CD4-positive, alpha-beta T cell treated with Interleukin-6 for 4 hours (primary cell): ENCODE measurements around the gene CACNB2.
"Not testable (repeated sequence)": the region's sequence is repeated elsewhere in the genome, so short reads cannot be mapped to it uniquely, and the experiment has no call there.

Experiments
- DNase-seq: peaks from one replicate; pipeline ENCODE4 v3.0.0-alpha.2; 2020; ENCODE audit warnings: mixed read lengths

Gene CACNB2

DNA sequence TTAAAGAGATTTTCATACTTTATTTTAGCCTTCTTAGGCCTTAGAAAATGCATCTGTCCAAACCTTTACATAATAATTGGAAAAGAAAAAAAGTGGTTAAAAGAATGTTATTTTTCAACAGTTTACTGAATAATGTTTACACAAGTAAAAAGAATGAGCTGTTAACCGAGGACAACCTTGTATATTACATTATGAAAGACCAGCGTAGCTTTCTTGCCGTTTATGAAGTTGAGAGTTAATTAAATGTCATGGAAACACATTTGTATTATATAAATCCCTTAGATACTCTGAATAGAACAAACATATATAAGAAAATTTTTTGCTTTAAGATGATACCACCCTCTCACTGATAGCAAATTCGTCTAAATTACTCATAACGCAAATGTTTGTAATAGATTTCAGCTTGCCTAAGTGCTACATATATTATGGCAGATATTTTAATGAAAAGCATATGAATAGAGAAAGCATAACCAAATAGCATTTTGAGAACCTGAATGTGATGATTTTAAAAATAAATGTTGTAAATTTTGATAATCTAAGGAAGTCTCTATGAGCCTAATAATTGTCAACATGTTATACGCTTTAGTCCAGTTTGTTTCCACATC is 9.1 kb downstream of the CACNB2 start:
- DNase-seq, result no peak

DNA sequence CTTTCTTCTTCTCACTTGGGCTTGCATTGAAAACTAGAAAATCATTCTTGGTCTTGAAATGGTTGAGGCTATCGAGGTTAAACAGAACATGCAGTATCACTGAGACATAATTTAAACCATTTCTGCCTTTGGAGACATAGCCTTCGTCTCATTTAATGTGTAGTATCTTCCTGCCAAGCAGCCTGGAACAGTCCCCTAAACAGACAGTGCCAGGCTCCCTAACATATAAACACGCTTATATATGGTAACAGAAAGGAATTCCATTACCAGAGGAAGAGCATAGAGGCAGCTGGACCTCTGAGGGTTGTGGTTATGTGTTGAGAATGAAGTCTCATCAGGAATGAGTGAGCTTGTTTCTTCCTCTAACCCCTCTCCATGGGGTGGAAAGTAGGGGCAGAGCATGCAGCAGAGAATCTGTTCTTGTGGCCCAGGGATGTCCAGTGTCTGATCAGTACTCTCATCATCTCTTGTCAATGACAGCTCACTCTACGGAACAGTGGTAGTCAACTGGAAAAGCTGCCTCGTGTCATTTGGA is 11.2 kb downstream of the CACNB2 start:
- DNase-seq, result no peak

DNA sequence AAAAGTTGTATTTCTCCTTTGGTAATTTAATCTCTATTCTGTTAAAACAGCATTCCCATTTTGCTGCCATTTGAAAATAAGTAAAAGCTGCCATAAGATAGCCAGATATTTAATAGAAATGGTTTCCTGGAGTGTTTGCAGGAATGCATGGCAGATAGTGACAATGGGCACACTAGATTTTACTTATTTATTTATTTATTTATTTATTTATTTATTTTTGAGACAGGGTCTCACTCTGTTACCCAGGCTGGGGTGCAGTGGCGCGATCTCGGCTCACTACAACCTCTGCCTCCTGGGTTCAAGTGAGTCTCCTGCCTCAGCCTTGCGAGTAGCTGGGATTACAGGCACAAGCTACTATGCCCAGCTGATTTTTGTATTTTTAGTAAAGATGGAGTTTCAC is 13.2 kb downstream of the CACNB2 start:
- DNase-seq, result not testable (repeated sequence)

DNA sequence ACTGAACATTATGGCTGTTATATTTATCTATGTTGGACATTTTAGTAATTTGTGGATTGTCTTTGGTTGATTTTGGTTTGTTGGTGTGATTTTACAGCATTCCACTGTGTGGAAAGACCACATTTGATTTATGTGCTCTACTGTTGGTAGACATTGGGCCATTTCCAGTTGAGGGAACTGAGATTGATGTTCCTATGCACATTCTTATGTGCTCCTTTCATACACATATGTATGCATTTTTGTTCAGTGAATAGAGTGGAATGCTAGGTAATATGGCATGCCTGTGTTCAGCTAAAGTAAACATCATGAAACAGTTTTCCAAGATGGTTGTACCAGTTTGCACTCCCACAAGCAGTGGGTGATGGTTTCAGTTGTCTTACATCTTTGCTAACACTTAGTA is 15.1 kb downstream of the CACNB2 start:
- no peak for DNase-seq

DNA sequence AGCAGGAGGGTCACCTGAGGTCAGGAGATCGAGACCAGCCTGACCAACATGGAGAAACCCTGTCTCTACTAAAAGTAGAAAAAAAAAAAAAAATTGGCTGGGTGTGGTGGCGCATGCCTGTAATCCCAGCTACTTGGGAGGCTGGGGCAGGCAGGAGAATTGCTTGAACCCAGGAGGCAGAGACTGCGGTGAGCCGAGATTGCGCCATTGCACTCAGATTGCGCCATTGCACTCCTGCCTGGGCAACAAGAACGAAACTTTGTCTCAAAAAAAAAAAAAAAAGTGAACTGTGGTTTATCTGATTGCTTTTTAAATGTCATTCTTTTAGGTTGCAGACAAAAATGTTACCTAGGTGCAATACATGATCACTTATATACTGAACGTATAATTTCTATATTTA is 16.6 kb downstream of the CACNB2 start:
- not testable (repeated sequence) for DNase-seq

DNA sequence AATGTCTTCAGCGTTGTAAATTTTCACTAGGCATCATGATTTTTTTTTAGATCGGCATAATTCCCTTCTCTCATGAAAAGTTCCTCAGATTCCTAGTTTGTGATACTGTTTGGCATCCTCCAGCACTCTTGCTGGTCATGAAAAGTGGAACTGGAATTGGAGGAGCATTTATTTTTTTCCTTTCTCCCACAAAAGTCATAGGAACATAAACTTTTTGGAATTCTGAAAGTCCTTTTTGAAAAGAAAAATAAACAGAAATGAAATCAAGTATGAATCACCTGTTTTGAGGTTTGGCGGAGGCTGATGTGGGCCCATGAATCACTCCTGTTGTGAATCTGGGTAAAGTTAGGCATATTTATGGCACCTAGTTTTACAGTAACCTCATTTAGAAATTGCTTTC is 17.7 kb downstream of the CACNB2 start:
- DNase-seq, result no peak

DNA sequence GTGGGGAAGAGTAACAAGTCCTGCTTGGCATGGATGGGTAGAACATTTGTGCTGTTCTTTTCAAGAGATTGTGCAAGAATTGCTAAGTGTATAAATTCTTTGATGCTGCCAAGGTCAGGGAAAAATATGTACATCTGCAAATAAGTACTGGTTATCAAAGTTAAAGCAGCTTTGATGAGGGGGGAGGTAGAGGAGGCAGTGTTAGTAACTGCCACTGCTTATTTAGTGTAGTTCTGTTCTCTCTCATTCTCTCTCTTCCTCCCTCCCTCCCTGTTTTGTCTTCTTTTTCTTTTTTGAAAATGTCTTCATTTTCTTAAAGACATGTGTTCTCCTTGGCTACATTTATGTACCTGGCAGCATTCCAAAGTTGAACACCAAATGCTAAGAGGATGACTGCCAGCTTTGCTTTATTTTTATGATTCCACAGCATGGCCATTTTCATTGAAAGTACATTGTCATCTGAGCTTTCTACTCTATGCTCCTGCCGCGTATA is 18.6 kb downstream of the CACNB2 start:
- DNase-seq, result no peak

DNA sequence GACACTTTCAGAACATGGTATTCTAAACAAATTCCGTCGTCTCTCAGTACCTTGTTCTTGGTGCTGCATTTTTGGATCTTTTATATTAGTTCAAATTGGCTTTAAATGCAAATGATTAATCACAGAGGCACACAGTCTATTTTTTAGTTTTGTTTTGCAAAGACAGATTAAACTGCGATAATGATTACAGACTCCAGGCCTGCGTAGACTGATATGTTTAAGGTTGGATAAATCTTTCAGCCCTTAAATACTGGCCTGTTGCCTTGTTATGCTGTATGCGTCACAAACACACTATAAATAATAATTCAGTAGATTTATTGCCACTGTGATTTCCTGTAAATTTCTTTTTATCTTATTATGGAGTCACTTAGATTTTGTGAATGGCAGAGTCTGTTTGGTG is 19.3 kb downstream of the CACNB2 start:
- DNase-seq, result no peak

DNA sequence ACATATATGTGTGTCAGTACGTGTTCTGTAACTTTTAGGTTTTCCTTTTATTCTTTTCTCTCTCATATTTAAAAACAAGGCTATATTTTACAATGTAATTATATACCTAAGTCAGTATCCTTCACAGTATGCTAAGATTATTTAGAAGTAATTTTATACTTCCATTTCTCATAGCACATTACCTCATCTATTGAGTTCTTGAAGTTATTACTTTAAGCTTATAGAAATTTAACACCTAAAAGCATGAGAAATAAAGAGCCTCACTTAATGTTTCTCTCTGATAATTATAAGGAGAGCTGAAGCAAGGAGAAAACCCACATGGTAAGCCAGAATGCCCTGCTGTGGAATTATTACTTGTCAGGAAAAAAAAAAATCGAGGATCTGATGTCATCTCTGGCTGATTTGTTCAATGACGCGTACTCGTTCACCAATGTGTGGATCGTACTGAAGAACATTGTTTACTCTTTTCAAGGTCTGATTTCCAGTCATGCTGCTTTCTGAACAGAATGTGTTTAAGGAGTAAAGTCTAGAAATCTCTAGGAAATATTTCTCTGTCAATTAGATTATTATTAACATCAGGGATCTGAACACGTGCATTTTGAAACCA is 21.9 kb downstream of the CACNB2 start:
- DNase-seq, result no peak

DNA sequence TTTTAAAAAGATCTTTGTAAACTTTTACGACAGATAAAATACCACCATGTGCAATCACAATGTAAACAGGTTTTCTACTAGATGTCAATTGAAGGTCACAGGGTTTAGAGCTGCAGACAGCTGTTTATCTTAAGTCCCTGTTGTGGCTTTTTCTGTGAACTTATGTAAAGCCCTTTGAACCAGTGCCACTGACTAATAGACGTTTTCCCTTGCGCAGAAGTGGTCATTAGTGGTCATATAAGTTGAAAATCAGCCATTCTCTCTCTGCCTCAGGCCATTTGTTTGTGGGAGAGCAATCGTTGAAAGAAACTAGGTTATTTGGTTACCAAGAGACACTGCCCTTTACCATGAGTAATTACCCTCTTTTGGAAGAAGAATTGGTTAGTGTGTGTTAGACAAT is 23.9 kb downstream of the CACNB2 start:
- no peak for DNase-seq

DNA sequence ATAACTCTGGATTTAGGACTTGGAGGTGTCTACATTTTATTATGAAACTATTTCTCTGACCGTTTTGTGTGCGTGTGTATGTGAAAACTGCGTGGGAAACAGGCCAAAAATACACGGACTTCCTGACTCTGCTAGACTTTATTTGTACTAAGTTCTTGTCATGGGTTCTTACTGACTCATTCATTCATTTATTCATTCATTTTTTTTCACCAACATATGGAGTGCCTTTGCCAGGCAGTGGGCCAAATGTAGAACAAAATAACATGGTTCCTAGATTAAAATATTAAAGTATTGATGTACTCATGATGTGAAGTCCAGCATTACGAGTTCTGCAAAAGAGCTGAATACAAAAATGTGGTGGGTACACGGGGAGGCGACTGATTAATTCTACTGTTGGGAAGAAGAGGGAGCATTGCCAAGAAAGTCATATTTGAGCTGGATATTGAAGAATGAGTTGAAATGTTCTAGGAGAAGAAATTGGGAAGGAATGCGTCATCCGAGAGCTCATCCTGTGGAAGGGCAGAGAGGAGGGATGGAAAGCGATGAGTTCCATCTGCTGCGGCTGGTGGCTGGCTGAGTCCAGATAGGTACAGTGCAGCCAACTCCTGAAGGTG is 24.6 kb downstream of the CACNB2 start:
- DNase-seq, result no peak

DNA sequence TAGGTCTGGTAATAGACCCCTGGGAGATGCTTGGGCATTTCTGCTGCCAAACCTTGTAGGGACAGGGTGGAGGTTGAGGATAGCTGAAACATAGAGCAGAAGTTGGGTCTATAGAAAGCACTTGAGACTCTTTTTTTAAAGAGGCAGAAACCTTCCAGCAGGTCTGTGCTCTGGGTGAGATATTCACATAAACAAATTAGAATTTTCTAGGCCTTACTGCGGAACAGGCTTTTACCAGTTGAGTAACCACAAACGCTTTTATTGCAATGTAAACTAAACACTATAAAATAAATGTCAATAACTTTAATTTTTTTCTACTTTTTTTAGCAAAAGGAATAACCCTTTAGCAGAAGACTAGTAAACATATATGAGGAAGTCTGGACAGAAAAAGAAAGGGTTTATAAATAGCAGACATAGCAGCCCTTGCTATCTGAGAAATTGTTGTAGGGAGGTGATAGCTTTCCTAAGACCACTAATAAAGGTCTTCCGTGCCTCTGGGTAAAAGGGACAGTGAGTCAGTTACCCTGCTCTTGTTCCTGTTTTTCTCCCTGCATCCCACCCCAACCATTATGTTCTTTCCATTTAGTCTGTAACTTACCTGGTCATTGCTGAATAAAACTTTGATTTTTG is 38.7 kb downstream of the CACNB2 start:
- DNase-seq, result no peak

DNA sequence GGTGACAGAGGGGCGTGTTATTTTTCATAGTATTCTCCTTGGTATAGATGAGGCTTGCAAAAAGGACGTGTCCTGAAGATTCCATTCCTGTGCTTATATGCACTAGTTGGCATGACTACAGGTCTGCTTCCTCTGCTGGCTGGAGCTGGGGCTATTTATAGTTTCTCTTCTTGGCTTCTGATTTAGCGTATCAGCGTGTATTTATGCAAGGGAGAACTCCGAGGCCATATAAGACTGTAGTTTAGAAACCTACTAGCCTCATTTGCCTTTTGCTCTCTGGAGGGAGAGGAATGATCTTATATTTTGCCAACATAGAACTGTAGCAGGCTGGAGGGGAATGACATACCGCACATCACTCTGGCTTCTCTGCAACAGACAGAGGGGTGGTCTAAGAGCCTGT is 39.7 kb downstream of the CACNB2 start:
- no peak for DNase-seq

DNA sequence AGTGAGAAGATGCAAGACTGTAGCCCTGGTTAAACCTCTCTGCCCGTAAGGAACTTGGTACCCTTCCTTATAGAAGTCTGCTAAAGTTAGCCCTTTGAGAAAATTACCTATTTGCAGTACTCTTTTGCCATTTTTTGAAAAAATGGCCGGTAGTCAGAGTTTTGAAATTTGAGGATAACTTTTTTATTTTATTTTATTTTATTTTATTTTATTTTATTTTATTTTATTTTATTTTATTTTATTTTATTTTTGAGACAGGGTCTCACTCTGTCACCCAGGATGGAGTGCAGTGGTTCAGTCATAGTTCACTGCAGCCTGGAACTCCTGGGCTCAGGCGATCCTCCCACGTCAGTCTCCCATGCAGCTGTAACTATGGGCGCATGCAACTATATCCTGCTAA is 41.2 kb downstream of the CACNB2 start:
- not testable (repeated sequence) for DNase-seq

DNA sequence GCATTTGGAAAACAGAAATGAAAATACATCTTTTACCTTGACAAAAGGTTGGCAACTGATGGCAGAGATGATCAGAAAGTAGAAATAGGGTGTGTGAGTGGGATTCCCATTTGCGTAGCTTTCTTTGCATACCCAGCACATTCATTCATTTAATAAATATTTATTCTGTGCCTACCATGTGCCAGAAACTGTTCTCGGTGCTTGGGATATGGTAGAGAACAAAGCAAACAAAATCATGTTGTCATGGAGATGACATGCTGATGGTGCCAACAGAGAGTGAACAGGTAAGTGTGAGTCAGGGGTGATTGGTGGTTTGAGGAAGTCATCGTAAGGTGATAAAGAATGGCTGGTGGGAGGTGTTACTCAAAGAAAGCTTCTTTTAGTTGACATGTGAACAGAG is 45.4 kb downstream of the CACNB2 start:
- no peak for DNase-seq

DNA sequence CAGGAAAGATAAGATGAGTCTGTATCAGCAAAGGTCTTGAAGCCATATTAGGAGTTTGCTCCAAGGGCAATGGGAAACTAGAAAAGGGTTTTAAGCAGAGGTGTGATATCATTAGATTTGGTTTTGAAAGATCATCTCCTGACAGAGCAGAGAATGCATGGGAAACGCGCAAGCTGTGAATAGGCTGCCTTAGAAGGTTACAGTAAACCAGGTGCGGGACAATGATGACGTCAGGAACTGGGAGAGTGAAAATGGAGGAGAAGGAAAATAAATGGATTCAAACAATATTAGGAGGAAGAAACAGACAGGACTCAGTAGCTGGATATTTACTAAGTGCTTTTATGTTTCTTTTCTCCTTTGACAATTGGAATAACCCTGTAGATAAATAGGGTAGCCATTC is 50.6 kb downstream of the CACNB2 start:
- DNase-seq, result no peak

DNA sequence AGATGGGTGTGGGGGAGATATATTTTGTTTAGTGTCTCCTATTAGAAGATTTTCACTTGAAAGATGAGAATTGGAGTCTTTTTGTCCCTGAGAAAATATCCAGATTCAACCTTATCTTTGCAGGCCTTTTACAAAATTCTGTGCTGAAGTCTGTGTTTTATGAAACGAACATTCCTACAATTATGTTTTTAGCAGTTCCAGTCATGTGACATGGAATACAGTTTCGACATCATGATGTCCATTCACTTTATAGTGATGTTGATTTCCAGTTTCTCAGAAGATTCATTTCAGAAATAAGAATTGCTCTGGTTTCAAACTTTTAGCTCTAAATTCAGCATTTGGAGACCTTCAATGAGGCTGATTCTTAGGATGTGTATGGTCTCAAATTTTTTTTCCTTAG is 54.4 kb downstream of the CACNB2 start:
- DNase-seq, result no peak

DNA sequence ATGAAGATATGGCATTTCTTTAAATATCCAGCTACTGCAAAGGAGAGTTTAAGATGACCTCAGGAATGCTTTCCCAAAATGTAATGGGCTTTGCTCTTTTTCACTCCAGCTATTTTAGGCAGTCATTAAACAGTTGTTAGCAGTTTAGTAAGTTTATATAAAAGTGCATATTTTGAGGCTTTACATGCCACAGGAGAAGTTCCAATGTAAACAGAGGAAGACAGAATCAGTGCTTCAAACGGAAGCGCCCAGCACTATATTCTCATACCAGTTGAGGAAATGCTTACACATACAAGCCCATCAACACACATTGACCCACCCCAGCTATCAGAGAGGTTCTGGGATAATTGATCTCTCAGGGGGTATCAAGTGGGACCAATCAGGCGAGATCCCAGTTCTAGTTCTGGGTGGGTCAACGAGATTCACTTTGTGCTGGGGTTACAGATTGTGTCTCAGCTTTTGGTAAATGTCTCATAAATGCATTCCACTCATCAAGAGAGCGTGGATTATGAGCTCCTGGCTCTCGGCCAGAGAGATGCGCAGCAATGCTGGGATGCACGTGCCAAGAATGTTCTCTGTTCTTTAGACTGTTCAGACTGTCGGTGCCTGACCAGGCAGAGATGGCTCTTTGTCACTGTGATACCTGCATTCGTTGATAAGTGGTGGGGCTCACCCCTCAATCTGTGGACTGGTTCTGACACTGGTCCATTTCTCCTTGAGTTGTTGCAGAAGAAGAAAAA is 55.0 kb downstream of the CACNB2 start:
- DNase-seq, result no peak

DNA sequence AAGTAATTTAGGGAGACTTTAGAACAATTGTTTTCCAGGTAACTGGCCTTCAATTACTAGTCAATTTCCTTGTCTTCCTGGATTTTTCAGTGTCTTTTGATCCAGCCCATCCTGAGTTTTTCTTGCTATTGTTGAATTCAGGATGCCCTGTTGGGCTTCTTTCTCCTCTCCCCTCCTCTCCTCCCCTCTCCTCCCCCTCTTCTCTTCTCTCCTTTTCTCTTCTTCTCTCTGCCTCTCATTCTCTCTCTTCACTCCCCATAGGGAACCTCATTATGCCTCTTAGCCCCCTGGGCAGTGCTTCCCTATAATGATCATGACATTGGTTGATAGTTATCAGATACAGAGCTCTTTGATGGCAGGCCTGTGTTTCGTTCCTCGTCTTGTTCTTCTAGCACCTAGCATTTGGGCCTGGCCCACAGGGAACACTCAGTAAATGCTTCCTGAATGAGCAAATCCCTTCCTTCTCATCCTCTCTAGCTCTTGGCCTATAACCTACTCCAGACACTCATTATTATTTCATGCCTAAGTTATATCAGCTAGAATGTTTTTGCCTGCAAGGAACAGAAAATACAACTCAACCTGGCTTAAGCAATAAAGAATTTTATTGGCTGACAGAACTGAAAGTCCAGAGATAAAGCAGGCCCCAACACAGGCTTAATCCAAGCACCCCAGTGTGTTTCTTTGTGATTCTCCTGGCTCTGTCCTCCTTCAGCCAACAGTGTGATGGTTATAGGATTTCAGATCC is 56.8 kb downstream of the CACNB2 start:
- DNase-seq, result no peak

DNA sequence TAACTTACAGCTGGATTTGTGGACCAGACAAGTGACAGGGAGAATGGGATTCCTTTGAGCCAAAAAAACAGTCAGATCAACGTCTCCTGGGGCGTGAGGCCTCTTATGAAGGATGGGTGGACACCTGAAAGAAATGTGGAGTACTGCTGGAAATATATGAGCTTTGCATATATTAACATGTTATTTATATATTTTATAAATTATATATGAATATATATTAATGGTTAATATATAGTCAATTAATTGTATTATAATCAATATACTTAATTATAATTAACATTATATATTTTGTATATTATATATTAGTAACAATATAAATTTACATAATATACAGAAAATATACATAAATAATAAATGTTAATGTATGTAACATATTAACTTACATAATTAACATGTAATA is 57.5 kb downstream of the CACNB2 start:
- no peak for DNase-seq

DNA sequence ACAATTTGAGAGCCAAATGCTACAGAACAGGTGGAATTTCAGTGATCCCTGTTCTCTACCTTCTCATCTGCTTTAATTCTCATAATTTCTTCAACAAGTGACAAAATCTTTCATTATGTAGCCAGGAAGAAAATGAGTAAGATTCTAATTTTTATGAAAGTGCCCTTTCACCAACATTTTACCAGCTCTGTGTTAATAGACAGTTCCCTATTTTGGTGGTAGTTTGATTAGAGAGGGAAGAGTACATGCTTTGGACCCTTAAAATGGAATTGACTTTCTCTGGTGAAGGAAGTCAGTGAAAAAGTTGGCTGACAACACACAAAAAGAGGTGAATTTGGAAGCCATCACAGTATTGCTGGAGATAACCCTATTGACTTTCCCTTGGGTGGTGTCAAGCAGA is 61.7 kb downstream of the CACNB2 start:
- DNase-seq, result no peak

DNA sequence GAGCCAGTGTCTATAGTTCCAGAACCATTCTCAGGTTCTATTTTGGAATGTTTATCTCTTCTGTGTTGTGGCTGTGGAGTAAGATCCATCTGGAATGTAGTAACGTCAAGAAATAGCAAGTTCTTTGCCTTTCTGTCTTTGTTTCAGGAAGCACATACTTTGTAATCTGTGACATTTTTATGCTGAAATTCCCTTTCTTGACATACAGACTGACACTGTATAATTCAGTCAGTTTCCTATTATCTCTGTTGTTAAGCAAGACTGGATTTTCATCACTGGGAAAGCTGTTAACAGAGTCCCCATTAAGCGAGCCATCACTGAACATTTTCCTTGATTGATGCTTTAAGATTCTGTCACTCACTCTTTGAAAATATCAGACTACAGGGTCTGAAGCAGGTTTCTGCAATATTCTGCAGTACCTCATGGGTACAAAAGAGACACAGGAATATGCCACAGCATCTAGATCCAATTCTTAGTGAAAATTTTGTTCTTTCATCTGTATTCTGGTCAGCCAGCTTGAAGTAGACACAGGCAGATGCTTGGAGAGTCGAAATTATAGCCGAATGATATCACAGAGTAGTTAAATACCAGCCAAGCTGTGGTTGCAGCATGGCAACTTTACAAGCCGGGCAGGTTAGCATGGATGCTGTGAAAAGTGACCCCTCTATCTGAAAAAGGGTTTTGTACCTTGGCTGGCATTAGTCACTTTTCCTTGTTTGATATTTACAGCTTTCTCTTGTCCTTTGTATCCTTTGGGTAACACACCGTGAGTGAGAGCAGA is 62.6 kb downstream of the CACNB2 start:
- no peak for DNase-seq
